HepG2 (cell line): ENCODE measurements around the gene PREX1. TPM values are rescaled to one million over a fixed set of nuclear protein-coding genes. Genes with fewer than 3 reads are reported as not detected.

Experiments
- FOXC1 ChIP-seq: sonication (generic); formaldehyde crosslinking; IDR thresholded peaks from 2 replicates; pipeline ENCODE4 v1.8.0; 2022; ENCODE audit warnings: mild to moderate bottlenecking, missing genetic modification reagents, borderline replicate concordance
- FOXM1 ChIP-seq: sonication (generic); formaldehyde crosslinking; IDR thresholded peaks from 2 replicates; pipeline ENCODE4 v1.5.0; 2020; ENCODE audit warnings: missing genetic modification reagents
- HMG20B ChIP-seq: conservative IDR thresholded peaks from 2 replicates; pipeline ENCODE4 v1.6.1; 2016; ENCODE audit warnings: missing genetic modification reagents, missing compliant biosample characterization
- HNRNPH1 ChIP-seq: fragments of 200-400 bp; formaldehyde crosslinking; optimal IDR thresholded peaks from 2 replicates; pipeline ENCODE3; 2017; ENCODE audit warnings: mild to moderate bottlenecking, low read depth, low read length
- KDM3A ChIP-seq: IDR thresholded peaks from 2 replicates; pipeline ENCODE4 v1.6.1; 2018; ENCODE audit warnings: low read depth, missing compliant biosample characterization
- KMT2B ChIP-seq: IDR thresholded peaks from 2 replicates; pipeline ENCODE4 v1.6.1; 2016; ENCODE audit warnings: missing genetic modification reagents, missing compliant biosample characterization
- NR2C2 ChIP-seq: sonication (generic); formaldehyde crosslinking; IDR thresholded peaks from 2 replicates; pipeline ENCODE4 v1.4.0; 2020; ENCODE audit warnings: missing genetic modification reagents, mild to moderate bottlenecking, moderate library complexity, borderline replicate concordance
- PRDM4 ChIP-seq: sonication (generic); formaldehyde crosslinking; IDR thresholded peaks from 2 replicates; pipeline ENCODE4 v1.9.0; 2021; ENCODE audit warnings: missing genetic modification reagents, borderline replicate concordance
- RAD51 ChIP-seq: fragments of 450-650 bp; IDR thresholded peaks from 2 replicates; pipeline ENCODE4 v1.6.1; 2016; ENCODE audit warnings: borderline replicate concordance
- RERE ChIP-seq: IDR thresholded peaks from 2 replicates; pipeline ENCODE4 v1.6.1; 2016; ENCODE audit warnings: low read depth, missing genetic modification reagents, missing compliant biosample characterization
- SIN3A ChIP-seq: IDR thresholded peaks from 2 replicates; pipeline ENCODE4 v1.6.1; 2011; ENCODE audit warnings: low read depth, mild to moderate bottlenecking, control low read depth, low read length, borderline replicate concordance
- SNAI1 ChIP-seq: sonication (generic); formaldehyde crosslinking; IDR thresholded peaks from 2 replicates; pipeline ENCODE4 v1.5.0; 2020; ENCODE audit warnings: mild to moderate bottlenecking, missing genetic modification reagents, borderline replicate concordance
- TRAFD1 ChIP-seq: sonication (generic); formaldehyde crosslinking; IDR thresholded peaks from 2 replicates; pipeline ENCODE4 v1.5.1; 2020; ENCODE audit warnings: missing genetic modification reagents, mild to moderate bottlenecking, borderline replicate concordance
- ZFP37 ChIP-seq: sonication (generic); formaldehyde crosslinking; IDR thresholded peaks from 2 replicates; pipeline ENCODE4 v1.4.0; 2020; ENCODE audit warnings: missing genetic modification reagents, borderline replicate concordance
- ZNF672 ChIP-seq: sonication (generic); formaldehyde crosslinking; IDR thresholded peaks from 2 replicates; pipeline ENCODE4 v1.8.1; 2022; ENCODE audit warnings: missing genetic modification reagents
- ZNF709 ChIP-seq: sonication (generic); formaldehyde crosslinking; IDR thresholded peaks from 2 replicates; pipeline ENCODE4 v1.5.0; 2020; ENCODE audit warnings: mild to moderate bottlenecking, missing genetic modification reagents
- ZNF749 ChIP-seq: sonication (generic); formaldehyde crosslinking; IDR thresholded peaks from 2 replicates; pipeline ENCODE4 v1.8.0; 2022; ENCODE audit warnings: mild to moderate bottlenecking, missing genetic modification reagents, moderate library complexity, borderline replicate concordance
- ZNF776 ChIP-seq: sonication (generic); formaldehyde crosslinking; IDR thresholded peaks from 2 replicates; pipeline ENCODE4 v1.4.0; 2020; ENCODE audit warnings: mild to moderate bottlenecking, missing genetic modification reagents
- ZNF788 ChIP-seq: sonication (generic); formaldehyde crosslinking; IDR thresholded peaks from 2 replicates; pipeline ENCODE4 v1.5.0; 2020; ENCODE audit warnings: mild to moderate bottlenecking, missing genetic modification reagents, borderline replicate concordance
- ZNF878 ChIP-seq: sonication (generic); formaldehyde crosslinking; IDR thresholded peaks from 2 replicates; pipeline ENCODE4 v1.8.1; 2023; ENCODE audit warnings: mild to moderate bottlenecking, missing genetic modification reagents, moderate library complexity
- polyA plus RNA-seq, 8 experiments: library from polyadenylated mRNA; depleted of rRNA in 3 of 8; stranded (reverse) in 7 of 8; unstranded in 1 of 8; fragments of >200 nt; fragmentation: Illumina TruSeq in 4 of 8; extraction: Trizol in 4 of 8; gene quantifications; 2 replicates each; pipeline versions ENCODE4 v1.2.1 to v1.2.3, GENCODE V29; 2011 to 2016; ENCODE audit warnings: low read depth in 4 of 8, missing spikeins in 1 of 8, mixed read lengths in 1 of 8; ENCODE audit not compliant: insufficient read depth in 1 of 8
- total RNA-seq, 5 experiments: library from RNA; depleted of rRNA; stranded (reverse); fragments of >200 nt; fragmentation: Illumina TruSeq; extraction: Trizol; gene quantifications; 2 replicates each; pipeline ENCODE4 v1.2.3, GENCODE V29; 2016; ENCODE audit warnings: low read depth in 1 of 5

PREX1 gene
- total and polyA plus RNA-seq, 2 of the 13 experiments (the other 11 are each of a cell fraction or from before 2014, with no cell fraction given): 0.02 to 0.04 TPM

GRCh38 chr20:48667889-48668413 lies 159.8 kb downstream of the PREX1 start (continued):
- TF ChIP-seq RERE (CRISPR knock-in tag) (no peak), ZNF776 (CRISPR knock-in tag) (peak; percentile 17; the same call in 1 of the 2 replicates), ZNF709 (CRISPR knock-in tag) (no peak), FOXM1 (no peak), KMT2B (CRISPR knock-in tag) (no peak), ZNF878 (no peak), PRDM4 (CRISPR knock-in tag) (no peak), NR2C2 (CRISPR knock-in tag) (peak; percentile 44; the same call in 1 of the 2 replicates), RAD51 (no peak), FOXC1 (CRISPR knock-in tag) (no peak), ZFP37 (no peak), ZNF788 (CRISPR knock-in tag) (no peak), TRAFD1 (no peak), SNAI1 (CRISPR knock-in tag) (no peak), HNRNPH1 (no peak), HMG20B (no peak), ZNF749 (CRISPR knock-in tag) (no peak), ZNF672 (CRISPR knock-in tag) (no peak), KDM3A (CRISPR knock-in tag) (no peak), SIN3A (no peak)
